NCI-H774 (cell line): ENCODE measurements around the gene EPB41L2.
A peak's percentile ranks its signal among the peaks of the same experiment; 100 is the strongest.
"Not testable (repeated sequence)": the region's sequence is repeated elsewhere in the genome, so short reads cannot be mapped to it uniquely, and the experiment has no call there.

Source experiments
- DNase-seq: peaks from one replicate; lab custom pipeline; 2025; lab: John Stamatoyannopoulos, UW

EPB41L2 gene

GRCh38 chr6:130837067-130837466 is 226.0 kb downstream of the EPB41L2 start:
- DNase-seq: no peak

DNA sequence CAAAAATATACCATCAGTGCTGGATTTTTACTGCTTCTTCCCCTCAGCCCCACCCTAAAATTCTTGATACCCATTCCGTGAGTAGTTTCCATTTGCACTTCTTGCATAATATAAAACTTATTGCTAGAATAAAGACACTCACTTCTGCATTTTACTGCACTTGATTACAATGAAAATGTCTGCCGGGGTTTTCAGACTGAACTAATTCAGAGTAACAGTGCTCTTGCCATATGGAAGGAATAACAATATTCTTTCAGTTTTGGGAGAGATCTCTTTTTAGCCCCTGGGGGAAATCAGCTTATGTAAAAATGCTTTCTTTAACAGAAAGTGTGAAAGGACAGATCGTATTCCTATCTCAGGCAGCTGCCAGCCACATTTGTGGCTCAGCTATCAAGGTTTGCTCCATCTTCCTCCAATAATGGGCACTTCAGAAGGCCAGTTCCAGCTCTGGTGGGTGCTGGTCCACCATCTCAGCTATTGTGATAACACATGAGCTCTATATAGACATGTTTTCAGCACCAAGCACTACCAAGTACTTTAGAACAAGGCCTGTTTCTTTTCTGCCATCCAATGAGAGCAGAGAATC is 226.9 kb downstream of the EPB41L2 start:
- no peak for DNase-seq

- no peak for DNase-seq
Measured at GRCh38 chr6:130834482-130835251, 228.4 kb downstream of the EPB41L2 start.

DNA sequence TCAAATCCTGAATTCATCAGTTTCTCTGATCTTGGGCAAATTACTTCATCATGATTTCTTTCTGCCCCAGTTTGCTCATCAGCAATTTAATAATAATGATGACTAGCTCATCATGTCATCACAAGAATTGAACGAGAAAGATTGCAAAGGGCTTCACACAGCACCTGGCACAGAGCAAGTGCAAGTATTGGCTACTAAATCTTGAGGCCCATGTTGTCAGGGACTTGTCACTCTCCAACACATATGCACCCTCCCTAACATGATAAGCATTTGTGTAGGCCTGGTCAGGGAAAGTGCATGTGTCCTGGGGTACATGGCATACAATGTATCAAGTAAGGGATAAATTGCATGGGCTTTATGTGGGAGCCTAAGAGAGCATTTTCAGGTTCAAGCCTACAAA is 229.5 kb downstream of the EPB41L2 start:
- DNase-seq: no peak

DNA sequence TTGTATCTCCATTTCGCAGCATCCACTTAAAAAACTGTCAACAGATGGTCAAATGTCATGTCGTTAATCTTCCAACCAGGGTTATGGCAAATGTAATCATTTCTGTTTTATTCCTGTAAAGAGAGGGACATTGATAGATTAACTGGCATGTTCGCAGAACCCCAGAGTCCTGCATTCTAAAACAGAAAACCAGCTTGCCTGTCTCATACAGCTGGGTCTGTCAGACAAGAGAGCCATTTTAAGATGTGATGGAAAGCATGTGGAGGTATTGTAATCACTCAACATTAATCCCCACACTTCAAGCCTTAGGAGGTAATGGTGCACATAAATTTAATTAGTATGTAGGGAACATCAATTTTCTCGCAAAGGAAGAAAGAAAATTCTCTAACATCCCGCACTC is 231.4 kb downstream of the EPB41L2 start:
- DNase-seq: no peak

- no peak for DNase-seq
Measured at GRCh38 chr6:130829333-130829910, 233.6 kb downstream of the EPB41L2 start.

- DNase-seq: no peak
Measured at GRCh38 chr6:130827247-130828149, 235.5 kb downstream of the EPB41L2 start, which contains the start of gene SMLR1. Gene SMLR1 (plus strand): TSS chr6:130827406. CDS start chr6:130827414, 8 bp downstream.

DNA sequence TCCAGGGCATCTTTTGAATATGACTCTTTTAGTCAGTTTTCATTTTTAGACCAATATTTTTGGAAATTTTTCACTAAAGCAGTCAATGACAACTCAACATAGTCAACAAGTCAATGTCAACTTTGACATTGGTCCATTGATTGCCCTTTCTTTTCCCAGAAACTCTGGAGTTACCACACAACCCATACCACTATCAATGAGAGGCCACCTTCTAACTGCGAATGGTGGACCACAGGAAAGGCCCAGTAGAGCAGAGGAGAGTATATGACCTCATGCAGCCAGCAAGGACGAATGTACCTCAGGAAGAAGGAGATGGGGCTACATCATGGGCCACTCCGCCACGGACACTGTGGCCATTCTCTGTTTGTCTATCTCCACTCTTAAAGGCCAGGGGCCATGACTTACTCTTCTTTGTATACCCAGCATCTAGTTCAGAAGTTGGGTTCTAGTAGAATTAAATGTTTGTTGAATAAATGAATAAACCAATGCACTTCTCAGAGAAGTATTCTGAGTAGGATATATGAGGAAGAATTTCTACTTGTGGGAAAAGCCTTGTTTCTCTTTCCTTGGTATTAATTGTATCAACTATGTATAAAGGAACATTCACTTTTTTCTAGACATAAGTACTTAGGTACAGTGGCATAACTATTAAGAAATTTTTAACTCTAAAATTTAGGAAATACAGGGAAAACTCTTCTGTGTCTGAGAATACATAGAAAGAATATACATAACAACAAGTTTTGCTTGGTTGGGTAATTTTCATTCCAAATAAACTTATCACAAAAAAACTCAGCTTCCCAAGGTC is 236.4 kb downstream of the EPB41L2 start:
- no peak for DNase-seq

DNA sequence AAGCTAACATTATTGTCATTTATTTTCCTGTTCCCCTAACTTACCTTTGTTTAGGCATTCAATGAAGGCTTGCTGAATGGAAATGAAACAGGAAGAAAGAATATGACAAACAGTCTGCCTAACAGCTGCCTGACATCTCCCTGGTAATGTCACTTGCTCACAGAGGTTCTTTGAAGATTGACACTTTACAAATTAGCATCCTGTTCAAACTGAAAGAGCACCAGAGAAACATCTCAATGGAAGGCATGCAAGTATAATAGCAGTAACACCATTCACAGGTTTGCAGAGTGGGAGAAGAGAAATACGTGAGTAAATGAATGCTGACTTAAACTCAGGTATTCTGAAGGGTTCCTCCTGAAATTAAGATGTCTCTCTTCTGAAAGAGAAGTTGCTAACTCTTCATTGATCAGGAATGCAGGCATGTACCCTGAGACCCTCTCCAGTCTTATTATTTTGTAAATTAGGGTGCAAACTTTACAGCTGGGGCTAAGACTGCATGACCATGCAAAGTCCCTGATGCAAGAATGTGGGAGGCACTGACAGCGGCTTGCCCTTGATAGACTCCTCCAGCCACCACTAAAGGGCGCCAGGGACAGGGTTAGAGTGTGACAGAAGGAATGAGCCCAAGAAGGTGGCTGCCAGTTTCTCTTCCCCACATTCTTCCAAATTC is 237.1 kb downstream of the EPB41L2 start:
- DNase-seq: peak; percentile 52

- DNase-seq: no peak
Measured at GRCh38 chr6:130824978-130825694, 237.9 kb downstream of the EPB41L2 start.

DNA sequence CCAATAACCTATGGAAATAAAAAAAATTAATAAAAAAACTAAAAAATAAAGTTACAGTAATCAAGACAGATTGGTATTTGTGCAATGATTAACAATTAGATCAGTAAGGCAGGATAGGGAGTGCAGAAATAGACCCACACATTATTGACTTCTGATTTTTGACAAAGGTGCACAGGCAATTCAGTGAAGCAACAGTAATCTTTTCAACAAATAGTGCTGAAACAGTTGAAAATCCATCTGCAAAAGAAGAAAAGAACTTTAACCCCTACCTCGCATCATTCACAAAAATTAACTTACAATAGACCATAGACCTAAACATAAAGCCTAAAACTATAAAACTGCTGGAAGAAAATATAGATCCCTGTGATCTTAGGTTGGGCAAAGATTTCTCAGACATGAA is 240.3 kb downstream of the EPB41L2 start:
- no peak for DNase-seq

- DNase-seq: no peak
Measured at GRCh38 chr6:130815200-130816071, 247.6 kb downstream of the EPB41L2 start.

- DNase-seq: no peak
Measured at GRCh38 chr6:130814506-130814905, 248.5 kb downstream of the EPB41L2 start.

DNA sequence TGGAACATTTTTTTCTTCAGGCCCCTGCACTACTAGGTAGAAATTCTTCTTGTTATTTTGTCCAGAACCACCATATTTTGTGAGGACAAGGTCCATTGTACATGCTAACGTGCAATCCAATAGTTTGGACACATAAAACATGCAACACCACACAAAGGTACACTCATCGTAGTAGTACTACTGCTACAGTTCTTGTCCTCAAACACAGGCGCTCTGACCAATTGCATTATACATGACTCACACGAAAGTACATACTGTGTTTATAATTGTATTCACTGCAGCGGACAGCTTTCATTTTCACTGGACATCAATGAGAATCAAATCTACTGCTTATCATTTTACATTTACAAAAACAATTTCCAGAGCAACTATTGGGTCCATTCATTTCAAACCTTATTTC is 251.1 kb downstream of the EPB41L2 start:
- no peak for DNase-seq

DNA sequence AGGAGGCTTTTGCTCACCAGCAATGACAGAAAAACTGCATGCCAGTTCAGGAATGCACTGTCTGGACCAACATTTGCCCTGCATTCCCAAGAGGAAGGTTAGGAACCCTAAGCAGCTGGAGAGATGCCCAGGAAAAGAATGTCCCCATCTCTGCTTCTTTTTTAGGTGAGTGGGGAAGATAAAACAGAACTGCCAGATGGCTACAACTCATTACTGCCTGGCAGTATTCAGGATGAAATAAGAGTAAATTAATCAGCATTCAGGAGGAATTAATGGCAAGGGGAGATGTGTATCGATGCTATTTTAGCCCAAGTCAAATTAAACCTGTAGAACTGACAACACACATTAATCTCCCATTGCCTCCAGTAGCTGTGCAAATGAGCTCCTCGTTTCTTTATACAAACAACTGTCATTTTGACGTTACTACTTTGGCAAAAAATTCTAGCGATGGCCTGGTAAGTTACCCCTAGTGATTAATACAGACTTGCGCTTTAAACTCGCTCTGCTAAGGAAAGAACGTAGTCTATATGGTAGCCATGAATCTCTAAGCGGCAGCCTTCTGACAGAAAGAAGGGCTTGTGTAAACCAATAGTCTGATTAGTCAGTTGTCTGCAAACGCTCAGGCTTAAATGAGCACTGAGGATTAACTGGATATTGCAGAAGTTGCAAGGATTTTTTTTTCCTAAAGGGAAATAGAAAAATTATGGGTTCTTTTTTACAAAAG is 252.6 kb downstream of the EPB41L2 start:
- no peak for DNase-seq

DNA sequence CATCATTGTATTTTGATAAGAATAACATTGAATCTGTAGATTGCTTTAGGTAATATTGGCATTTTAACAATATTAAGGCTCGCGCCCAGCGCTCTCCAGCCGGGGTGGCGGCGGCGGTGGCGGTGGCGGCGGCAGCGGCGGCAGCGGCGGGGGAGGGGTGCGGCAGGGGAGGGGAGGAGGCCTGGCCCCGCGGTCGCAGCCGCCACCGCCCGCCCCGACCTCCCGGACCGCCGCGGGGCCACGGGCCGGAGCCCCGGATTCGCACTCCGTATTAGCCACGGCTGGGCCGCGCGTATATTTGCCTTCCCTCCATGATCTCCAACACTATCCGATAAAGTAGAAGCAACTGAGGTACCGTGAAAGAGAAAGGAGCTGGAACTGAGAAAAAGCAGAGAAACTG is 261.7 kb downstream of the EPB41L2 start:
- DNase-seq: not testable (repeated sequence)

- DNase-seq: no peak
Measured at GRCh38 chr6:130797061-130797460, 266.0 kb downstream of the EPB41L2 start.

DNA sequence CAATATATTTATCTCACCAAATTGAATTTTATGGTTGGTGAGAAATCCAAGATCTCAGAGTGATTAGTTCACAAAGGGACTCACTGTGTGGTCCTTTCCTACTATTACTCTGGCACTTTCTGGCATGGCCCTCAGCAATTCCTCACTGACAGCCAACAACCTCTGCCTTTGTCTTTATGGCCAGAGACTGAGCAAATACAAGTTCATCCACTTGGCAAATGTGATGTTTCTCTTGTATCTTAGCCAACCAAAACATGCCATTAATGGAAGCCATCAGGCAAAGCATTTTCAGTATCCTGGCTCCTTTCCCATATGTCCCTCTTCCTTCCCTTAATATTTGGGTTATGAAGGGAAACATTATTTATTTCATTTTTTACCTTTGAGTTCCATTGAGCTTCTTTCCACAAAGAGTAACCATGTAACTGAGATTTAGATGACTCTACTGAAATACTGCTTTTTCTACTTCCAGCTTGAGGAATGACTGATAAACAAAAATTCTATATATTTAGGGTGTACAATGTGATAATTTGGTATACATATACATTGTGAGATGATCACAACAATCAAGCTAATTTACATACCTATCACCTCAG is 266.6 kb downstream of the EPB41L2 start:
- no peak for DNase-seq
